ENCODE data around the gene CCL5.
"Not testable (repeated sequence)": the region's sequence is repeated elsewhere in the genome, so short reads cannot be mapped to it uniquely, and the experiment has no call there.

CCL5 gene

GRCh38 chr17:35898283-35899070 is 18.3 kb upstream of the CCL5 start:
- no peak for DNase-seq (ENCODE audit: low read depth in 3 of 3, low spot score in 1 of 3)

GRCh38 chr17:35897772-35898171 is 17.6 kb upstream of the CCL5 start:
- not testable (repeated sequence) for DNase-seq (ENCODE audit: low read depth in 3 of 3, low spot score in 1 of 3)

GRCh38 chr17:35895636-35896587 is 15.8 kb upstream of the CCL5 start:
- no peak for DNase-seq (ENCODE audit: low read depth in 3 of 3, low spot score in 1 of 3)

GRCh38 chr17:35894206-35894605 is 14.0 kb upstream of the CCL5 start:
- DNase-seq (ENCODE audit: low read depth in 3 of 3, low spot score in 1 of 3): no peak

- no peak for DNase-seq (ENCODE audit: low read depth in 3 of 3, low spot score in 1 of 3)
Measured at GRCh38 chr17:35893751-35894150, 13.6 kb upstream of the CCL5 start.

GRCh38 chr17:35892091-35893035 is 12.2 kb upstream of the CCL5 start:
- peak in 1 of 3 donors; percentile 21 for DNase-seq (ENCODE audit: low read depth in 3 of 3, low spot score in 1 of 3)

- no peak for DNase-seq (ENCODE audit: low read depth in 3 of 3, low spot score in 1 of 3)
Measured at GRCh38 chr17:35891269-35891668, 11.1 kb upstream of the CCL5 start.

- no peak for DNase-seq (ENCODE audit: low read depth in 3 of 3, low spot score in 1 of 3)
Measured at GRCh38 chr17:35890774-35891155, 10.6 kb upstream of the CCL5 start.

GRCh38 chr17:35889818-35890773 is 9.9 kb upstream of the CCL5 start:
- no peak for DNase-seq (ENCODE audit: low read depth in 3 of 3, low spot score in 1 of 3)

- no peak for DNase-seq (ENCODE audit: low read depth in 3 of 3, low spot score in 1 of 3)
Measured at GRCh38 chr17:35889241-35889640, 9.1 kb upstream of the CCL5 start.

GRCh38 chr17:35878361-35878760 is 1.8 kb downstream of the CCL5 start:
- DNase-seq (ENCODE audit: low read depth in 3 of 3, low spot score in 1 of 3): no peak

- no peak for DNase-seq (ENCODE audit: low read depth in 3 of 3, low spot score in 1 of 3)
Measured at GRCh38 chr17:35877345-35878029, 2.7 kb downstream of the CCL5 start.

- no peak for DNase-seq (ENCODE audit: low read depth in 3 of 3, low spot score in 1 of 3)
Measured at GRCh38 chr17:35876534-35876933, 3.6 kb downstream of the CCL5 start.

- no peak for DNase-seq (ENCODE audit: low read depth in 3 of 3, low spot score in 1 of 3)
Measured at GRCh38 chr17:35875800-35876139, 4.4 kb downstream of the CCL5 start.

GRCh38 chr17:35875072-35875799 is 4.9 kb downstream of the CCL5 start:
- no peak for DNase-seq (ENCODE audit: low read depth in 3 of 3, low spot score in 1 of 3)

- DNase-seq (ENCODE audit: low read depth in 3 of 3, low spot score in 1 of 3): no peak
Measured at GRCh38 chr17:35872196-35872980, 7.8 kb downstream of the CCL5 start.

- no peak for DNase-seq (ENCODE audit: low read depth in 3 of 3, low spot score in 1 of 3)
Measured at GRCh38 chr17:35870906-35871819, 9.0 kb downstream of the CCL5 start.

All from stimulated activated CD4-positive, alpha-beta T cell treated with anti-CD3 and anti-CD28 coated beads, TNF-alpha, amount 100 ng/mL, for 1 hour (primary cell).